DOHH2 (cell line): ENCODE data around the gene ADAMTS18.

ENCODE experiments used
- CTCF ChIP-seq: fragments of 200-600 bp; sonication (generic); IDR thresholded peaks from one replicate; pipeline ENCODE4 v1.5.1; 2014; ENCODE audit warnings: antibody characterized with exemption, mild to moderate bottlenecking, low read depth, low read length; ENCODE audit not compliant: poor library complexity, severe bottlenecking
- EZH2phosphoT487 ChIP-seq: fragments of 200-600 bp; sonication (generic); IDR thresholded peaks from 2 replicates; pipeline ENCODE4 v1.6.1; 2017; ENCODE audit warnings: borderline replicate concordance, mild to moderate bottlenecking, antibody characterized with exemption, low read length, moderate library complexity, mixed read lengths

- TF ChIP-seq CTCF = no peak
- no peak for TF ChIP-seq EZH2phosphoT487
Measured at GRCh38 chr16:77353587-77354263, 81.1 kb downstream of the ADAMTS18 start.
